ENCODE data around the gene HAPLN3.

HAPLN3 gene

GRCh38 chr15:88911766-88912118 lies 16.4 kb upstream of the HAPLN3 start:
- no peaks in the 10 kb centered on the region for H3K79me2 ChIP-seq (ENCODE audit: control insufficient read depth, insufficient read depth, low read length, unreplicated experiment)
- H2AFZ ChIP-seq (ENCODE audit: low read length, unreplicated experiment) = no peak overlapping the region
- peaks cover 23% of the 10 kb centered on the region for H3K4me1 ChIP-seq (ENCODE audit: control insufficient read depth, insufficient read depth, low read length, unreplicated experiment)
- H3K36me3 ChIP-seq (ENCODE audit: insufficient read depth, low read length) = no peaks in the 10 kb centered on the region
- H3K27me3 ChIP-seq (ENCODE audit: insufficient read depth, low read length) = no peaks in the 10 kb centered on the region
- peak overlapping the region; percentile 63; the same call in 1 of the 2 replicates for H3K27ac ChIP-seq (ENCODE audit: low read depth, low read length)
- peak overlapping the region; percentile 78 for H3K4me3 ChIP-seq (ENCODE audit: low read depth, low read length)

DNA sequence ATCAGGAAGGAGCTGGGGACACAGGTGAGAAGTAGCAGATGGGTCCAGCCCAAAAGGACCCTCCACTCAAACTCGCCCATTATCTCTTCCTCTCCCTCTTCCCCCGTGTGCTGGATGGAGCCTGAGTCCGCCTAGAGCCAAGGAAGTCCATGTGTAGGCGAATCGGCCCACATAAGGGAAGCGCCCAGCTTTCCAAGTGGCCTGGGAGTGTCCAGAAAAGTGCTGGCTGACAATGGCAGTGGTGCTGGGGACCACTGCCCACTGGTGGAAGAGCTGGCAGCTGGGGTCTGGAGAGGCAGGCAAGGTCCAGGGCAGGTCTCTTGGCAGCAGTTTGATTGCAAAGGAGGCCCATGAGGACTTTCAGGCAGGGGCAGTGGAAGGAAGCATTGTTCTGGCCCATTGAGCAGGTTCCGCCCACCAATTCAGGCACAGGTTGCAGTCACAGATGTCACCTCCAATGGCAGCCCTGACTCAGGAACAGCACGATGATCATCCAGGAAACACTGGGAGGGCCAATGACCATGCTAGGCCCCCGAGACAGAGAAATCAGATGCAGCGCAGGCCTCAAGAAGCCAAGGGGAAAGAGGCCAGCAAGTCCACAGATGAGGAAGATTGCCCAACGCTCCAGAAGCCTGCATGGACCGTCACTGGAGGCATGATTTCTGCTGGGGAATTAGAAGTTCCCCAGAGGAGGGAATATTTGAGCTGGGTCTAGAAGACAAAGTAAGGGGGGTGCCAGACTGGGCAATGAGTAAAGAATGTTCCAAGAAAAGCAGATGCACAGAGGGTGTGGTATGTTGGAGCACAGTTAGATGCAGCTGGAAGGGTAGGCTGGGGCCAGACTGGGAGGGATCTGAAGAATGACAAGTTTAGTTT lies 14.8 kb upstream of the HAPLN3 start:
- Histone ChIP-seq H3K36me3 (ENCODE audit: insufficient read depth, low read length) (no peaks in the 10 kb centered on the region), H3K27ac (ENCODE audit: low read depth, low read length) (no peak overlapping the region), H3K79me2 (ENCODE audit: control insufficient read depth, insufficient read depth, low read length, unreplicated experiment) (no peaks in the 10 kb centered on the region), H2AFZ (ENCODE audit: low read length, unreplicated experiment) (no peak overlapping the region), H3K4me1 (ENCODE audit: control insufficient read depth, insufficient read depth, low read length, unreplicated experiment) (peaks cover 26% of the 10 kb centered on the region), H3K27me3 (ENCODE audit: insufficient read depth, low read length) (no peaks in the 10 kb centered on the region), H3K4me3 (ENCODE audit: low read depth, low read length) (no peak overlapping the region)

DNA sequence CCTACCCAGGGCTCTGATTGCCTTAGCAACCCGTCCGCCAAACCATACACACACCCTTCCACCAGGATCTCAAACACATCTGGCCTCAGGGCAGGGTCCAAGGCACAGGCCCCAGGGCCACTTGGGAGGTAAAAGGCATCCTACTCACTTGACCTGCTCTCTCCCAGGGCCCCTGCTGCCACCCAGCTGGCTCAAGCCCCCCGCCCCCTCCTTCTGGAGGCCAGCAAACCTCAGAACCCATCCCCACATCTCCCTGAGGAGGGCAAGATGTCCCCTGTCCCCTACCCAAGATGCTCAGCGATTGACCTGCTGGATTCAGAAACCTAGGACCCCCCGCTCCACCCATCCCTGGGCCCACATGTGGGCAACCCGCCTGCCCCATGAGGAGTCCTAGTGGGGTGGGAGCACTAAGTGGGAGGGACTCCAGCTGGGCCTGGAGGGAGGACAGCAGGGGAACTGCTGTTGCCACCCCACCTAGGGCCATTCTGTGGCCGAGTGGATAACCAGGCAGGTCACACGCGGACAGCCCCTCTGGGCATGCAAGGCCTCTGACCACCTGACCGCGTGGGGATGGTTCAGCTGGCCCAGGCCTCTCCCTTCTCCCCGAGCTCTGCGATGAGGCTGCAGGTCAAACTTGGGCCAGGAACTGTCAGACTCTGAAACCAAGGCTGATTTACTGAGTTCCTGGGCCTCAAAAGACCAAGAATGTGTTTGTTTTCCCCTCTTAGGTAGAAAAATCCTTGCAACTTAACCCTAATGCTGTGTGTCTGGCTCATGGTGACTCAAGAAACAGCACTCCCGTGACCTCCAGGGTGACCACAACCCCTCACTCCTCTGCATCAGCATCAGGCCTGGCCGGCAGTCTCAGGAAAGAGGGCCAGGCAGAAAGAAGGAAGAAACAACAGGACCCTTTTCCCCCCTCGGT lies 13.6 kb upstream of the HAPLN3 start:
- Histone ChIP-seq H3K79me2 (ENCODE audit: control insufficient read depth, insufficient read depth, low read length, unreplicated experiment) (no peaks in the 10 kb centered on the region), H3K36me3 (ENCODE audit: insufficient read depth, low read length) (no peaks in the 10 kb centered on the region), H3K27me3 (ENCODE audit: insufficient read depth, low read length) (no peaks in the 10 kb centered on the region), H3K4me1 (ENCODE audit: control insufficient read depth, insufficient read depth, low read length, unreplicated experiment) (peaks cover 30% of the 10 kb centered on the region), H3K4me3 (ENCODE audit: low read depth, low read length) (no peak overlapping the region), H2AFZ (ENCODE audit: low read length, unreplicated experiment) (no peak overlapping the region), H3K27ac (ENCODE audit: low read depth, low read length) (no peak overlapping the region)

GRCh38 chr15:88908123-88908522 lies 12.8 kb upstream of the HAPLN3 start:
- no peaks in the 10 kb centered on the region for H3K79me2 ChIP-seq (ENCODE audit: control insufficient read depth, insufficient read depth, low read length, unreplicated experiment)
- H3K36me3 ChIP-seq (ENCODE audit: insufficient read depth, low read length) = no peaks in the 10 kb centered on the region
- H3K27ac ChIP-seq (ENCODE audit: low read depth, low read length) = no peak overlapping the region

GRCh38 chr15:88907111-88907510 lies 11.8 kb upstream of the HAPLN3 start:
- no peaks in the 10 kb centered on the region for H3K36me3 ChIP-seq (ENCODE audit: insufficient read depth, low read length)
- H3K4me1 ChIP-seq (ENCODE audit: control insufficient read depth, insufficient read depth, low read length, unreplicated experiment) = peaks cover 29% of the 10 kb centered on the region
- no peaks in the 10 kb centered on the region for H3K27me3 ChIP-seq (ENCODE audit: insufficient read depth, low read length)
- no peak overlapping the region for H3K4me3 ChIP-seq (ENCODE audit: low read depth, low read length)
- no peak overlapping the region for H3K27ac ChIP-seq (ENCODE audit: low read depth, low read length)
- no peak overlapping the region for H2AFZ ChIP-seq (ENCODE audit: low read length, unreplicated experiment)
- no peaks in the 10 kb centered on the region for H3K79me2 ChIP-seq (ENCODE audit: control insufficient read depth, insufficient read depth, low read length, unreplicated experiment)

More at GRCh38 chr15:88908123-88908522, 12.8 kb upstream of the HAPLN3 start:
- Histone ChIP-seq H3K4me1 (ENCODE audit: control insufficient read depth, insufficient read depth, low read length, unreplicated experiment) (peaks cover 30% of the 10 kb centered on the region), H3K27me3 (ENCODE audit: insufficient read depth, low read length) (no peaks in the 10 kb centered on the region), H2AFZ (ENCODE audit: low read length, unreplicated experiment) (no peak overlapping the region), H3K4me3 (ENCODE audit: low read depth, low read length) (no peak overlapping the region)

GRCh38 chr15:88906551-88906950 lies 11.2 kb upstream of the HAPLN3 start:
- H3K36me3 ChIP-seq (ENCODE audit: insufficient read depth, low read length) = no peaks in the 10 kb centered on the region
- no peaks in the 10 kb centered on the region for H3K27me3 ChIP-seq (ENCODE audit: insufficient read depth, low read length)
- H2AFZ ChIP-seq (ENCODE audit: low read length, unreplicated experiment) = no peak overlapping the region
- H3K27ac ChIP-seq (ENCODE audit: low read depth, low read length) = no peak overlapping the region
- no peaks in the 10 kb centered on the region for H3K79me2 ChIP-seq (ENCODE audit: control insufficient read depth, insufficient read depth, low read length, unreplicated experiment)
- peaks cover 24% of the 10 kb centered on the region for H3K4me1 ChIP-seq (ENCODE audit: control insufficient read depth, insufficient read depth, low read length, unreplicated experiment)
- no peak overlapping the region for H3K4me3 ChIP-seq (ENCODE audit: low read depth, low read length)

DNA sequence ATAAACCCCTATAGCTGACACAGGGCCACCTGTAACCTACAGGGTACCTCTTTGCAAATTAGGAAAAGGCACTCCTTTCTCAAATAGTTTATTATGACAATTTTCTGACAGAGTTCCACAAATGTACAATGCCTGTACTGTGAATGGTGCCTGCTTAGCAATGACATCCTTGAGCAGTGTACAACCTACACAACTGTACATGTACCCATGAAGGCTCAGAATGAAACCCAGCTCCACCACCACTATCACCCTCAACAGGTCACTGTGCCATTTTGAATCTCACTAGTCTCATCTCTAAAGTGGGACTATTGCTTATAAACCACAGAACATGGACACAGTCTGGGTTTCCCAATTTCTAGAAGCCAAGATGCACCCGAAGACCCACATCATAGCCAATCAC lies 10.8 kb upstream of the HAPLN3 start:
- Histone ChIP-seq H3K27ac (ENCODE audit: low read depth, low read length) (no peak overlapping the region), H3K36me3 (ENCODE audit: insufficient read depth, low read length) (no peaks in the 10 kb centered on the region), H3K79me2 (ENCODE audit: control insufficient read depth, insufficient read depth, low read length, unreplicated experiment) (no peaks in the 10 kb centered on the region)

DNA sequence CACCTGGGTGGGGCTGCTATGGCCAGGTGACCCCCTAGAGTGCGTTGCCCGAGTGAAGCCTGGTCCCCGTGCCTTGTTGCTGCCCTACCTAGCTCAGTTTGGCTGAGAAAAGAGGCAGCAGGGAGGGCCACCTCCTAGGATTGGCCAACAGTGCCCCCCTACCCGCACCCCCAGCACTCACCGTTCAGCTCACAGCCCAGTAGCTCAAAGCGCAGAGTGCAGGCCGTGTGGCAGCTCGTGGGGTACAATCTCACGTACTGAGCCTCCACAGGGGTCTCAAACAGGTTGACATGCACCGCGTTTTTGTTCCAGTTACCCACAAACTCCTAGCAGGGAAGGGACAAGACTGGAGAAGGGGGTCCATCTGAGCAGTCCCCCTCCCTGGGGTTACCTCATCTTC lies 10.2 kb upstream of the HAPLN3 start:
- Histone ChIP-seq H3K4me1 (ENCODE audit: control insufficient read depth, insufficient read depth, low read length, unreplicated experiment) (peaks cover 24% of the 10 kb centered on the region), H3K4me3 (ENCODE audit: low read depth, low read length) (no peak overlapping the region), H3K79me2 (ENCODE audit: control insufficient read depth, insufficient read depth, low read length, unreplicated experiment) (no peaks in the 10 kb centered on the region), H3K36me3 (ENCODE audit: insufficient read depth, low read length) (no peaks in the 10 kb centered on the region), H2AFZ (ENCODE audit: low read length, unreplicated experiment) (no peak overlapping the region), H3K27me3 (ENCODE audit: insufficient read depth, low read length) (no peaks in the 10 kb centered on the region), H3K27ac (ENCODE audit: low read depth, low read length) (no peak overlapping the region)

More for the DNA sequence above, 10.8 kb upstream of the HAPLN3 start:
- Histone ChIP-seq H3K27me3 (ENCODE audit: insufficient read depth, low read length) (no peaks in the 10 kb centered on the region), H2AFZ (ENCODE audit: low read length, unreplicated experiment) (no peak overlapping the region), H3K4me3 (ENCODE audit: low read depth, low read length) (no peak overlapping the region), H3K4me1 (ENCODE audit: control insufficient read depth, insufficient read depth, low read length, unreplicated experiment) (peaks cover 24% of the 10 kb centered on the region)

DNA sequence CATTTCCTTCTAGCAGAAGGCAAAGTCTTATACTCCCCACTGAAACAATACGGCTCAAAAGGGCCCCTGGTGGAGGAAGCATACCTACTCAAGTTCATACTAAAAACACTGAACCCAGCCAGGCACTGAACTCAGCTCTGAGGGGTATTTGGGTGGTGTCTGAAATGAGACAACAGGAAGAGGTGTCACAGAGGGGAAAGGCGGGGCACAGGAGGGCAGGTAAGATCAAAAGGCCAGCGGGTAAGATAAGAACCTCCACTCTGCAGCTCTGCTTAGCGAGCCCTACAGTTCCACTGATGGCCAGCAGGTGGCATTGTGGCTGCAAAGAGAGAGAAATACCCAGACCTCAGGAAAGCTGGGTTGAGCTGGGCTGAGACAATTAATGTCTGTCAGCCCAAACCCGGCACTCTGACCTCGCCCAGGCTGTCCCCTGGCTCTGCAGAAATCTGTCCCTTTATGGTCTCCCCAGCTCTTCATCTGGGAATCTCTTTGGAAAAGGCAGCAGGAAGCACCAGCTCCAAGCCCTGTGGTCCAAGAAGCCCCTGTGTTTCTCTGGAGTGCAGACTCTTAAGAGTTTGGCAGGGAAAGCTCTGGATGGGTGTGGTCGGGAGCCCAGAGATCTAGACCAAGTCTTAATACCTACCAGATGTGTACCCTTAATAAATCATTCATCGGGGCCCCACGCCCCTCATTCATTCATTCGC lies 9.4 kb upstream of the HAPLN3 start:
- Histone ChIP-seq H3K27me3 (ENCODE audit: insufficient read depth, low read length) (no peaks in the 10 kb centered on the region), H3K27ac (ENCODE audit: low read depth, low read length) (no peak overlapping the region), H2AFZ (ENCODE audit: low read length, unreplicated experiment) (no peak overlapping the region), H3K36me3 (ENCODE audit: insufficient read depth, low read length) (no peaks in the 10 kb centered on the region), H3K79me2 (ENCODE audit: control insufficient read depth, insufficient read depth, low read length, unreplicated experiment) (no peaks in the 10 kb centered on the region), H3K4me3 (ENCODE audit: low read depth, low read length) (no peak overlapping the region), H3K4me1 (ENCODE audit: control insufficient read depth, insufficient read depth, low read length, unreplicated experiment) (peaks cover 24% of the 10 kb centered on the region)

DNA sequence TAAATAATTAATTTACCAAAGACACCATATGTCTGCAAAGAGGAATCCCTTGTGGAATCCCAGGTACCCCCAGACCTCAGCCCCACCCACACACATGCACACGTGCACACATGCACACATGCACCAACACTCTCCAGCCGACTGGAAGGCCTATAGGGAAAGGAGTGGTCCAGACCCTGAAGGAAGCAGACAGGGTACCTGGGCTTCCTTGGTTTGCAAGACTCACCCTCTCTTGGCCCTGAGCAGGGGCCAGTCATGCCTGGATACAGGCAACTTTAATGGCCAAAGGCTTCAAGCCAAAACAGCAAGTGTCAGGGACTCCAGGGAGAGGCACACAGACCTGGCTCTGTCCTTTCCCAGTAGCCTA lies 8.9 kb upstream of the HAPLN3 start:
- Histone ChIP-seq H3K27ac (ENCODE audit: low read depth, low read length) (no peak overlapping the region), H2AFZ (ENCODE audit: low read length, unreplicated experiment) (no peak overlapping the region), H3K4me3 (ENCODE audit: low read depth, low read length) (no peak overlapping the region), H3K4me1 (ENCODE audit: control insufficient read depth, insufficient read depth, low read length, unreplicated experiment) (peaks cover 20% of the 10 kb centered on the region), H3K36me3 (ENCODE audit: insufficient read depth, low read length) (no peaks in the 10 kb centered on the region), H3K79me2 (ENCODE audit: control insufficient read depth, insufficient read depth, low read length, unreplicated experiment) (no peaks in the 10 kb centered on the region), H3K27me3 (ENCODE audit: insufficient read depth, low read length) (no peaks in the 10 kb centered on the region)
